H9 (cell line): ENCODE measurements around the gene OTUD3. TPM values are rescaled to one million over a fixed set of nuclear protein-coding genes. Genes with fewer than 3 reads are reported as not detected.

Experiments used
- DNase-seq: peaks from one replicate; pipeline ENCODE4 v3.0.0-alpha.2; 2017
- H2AFZ ChIP-seq: one replicate; pipeline ENCODE4 v1.6.1; 2013; ENCODE audit warnings: mild to moderate bottlenecking, low read length, control low read depth, moderate library complexity
- H2AK5ac ChIP-seq: 2 replicates; pipeline ENCODE4 v1.6.1; 2013; ENCODE audit warnings: low read length, control low read depth, mixed read lengths; ENCODE audit not compliant: insufficient read length
- H2BK120ac ChIP-seq: one replicate; pipeline ENCODE4 v1.6.1; 2013; ENCODE audit warnings: low read depth, mild to moderate bottlenecking, low read length, control low read depth, inconsistent platforms; ENCODE audit not compliant: poor library complexity, severe bottlenecking
- H2BK12ac ChIP-seq: 2 replicates; pipeline ENCODE4 v1.6.1; 2013; ENCODE audit warnings: low read length, control low read depth, mixed read lengths, low read depth; ENCODE audit not compliant: insufficient read length
- H2BK15ac ChIP-seq: 2 replicates; pipeline ENCODE4 v1.6.1; 2013; ENCODE audit warnings: low read depth, low read length, control low read depth
- H2BK20ac ChIP-seq: one replicate; pipeline ENCODE4 v1.6.1; 2013; ENCODE audit warnings: low read depth, mild to moderate bottlenecking, low read length, control low read depth, inconsistent platforms; ENCODE audit not compliant: poor library complexity, severe bottlenecking
- H2BK5ac ChIP-seq: 2 replicates; pipeline ENCODE4 v1.6.1; 2013; ENCODE audit warnings: low read length, control low read depth, mixed read lengths; ENCODE audit not compliant: insufficient read length
- H3K14ac ChIP-seq: 2 replicates; pipeline ENCODE4 v1.6.1; 2013; ENCODE audit warnings: low read length, control low read depth; ENCODE audit not compliant: insufficient read depth
- H3K18ac ChIP-seq: 2 replicates; pipeline ENCODE4 v1.6.1; 2013; ENCODE audit warnings: low read depth, mild to moderate bottlenecking, mixed read lengths, low read length, control low read depth; ENCODE audit not compliant: insufficient read length
- H3K23ac ChIP-seq: 2 replicates; pipeline ENCODE4 v1.6.1; 2013; ENCODE audit warnings: low read length, control low read depth, mixed read lengths, low read depth; ENCODE audit not compliant: insufficient read length
- H3K23me2 ChIP-seq: 2 replicates; pipeline ENCODE4 v1.6.1; 2013; ENCODE audit warnings: low read depth, mild to moderate bottlenecking, mixed read lengths, low read length, control low read depth; ENCODE audit not compliant: insufficient read length, poor library complexity, severe bottlenecking
- H3K27ac ChIP-seq: 2 replicates; pipeline ENCODE4 v1.5.1; 2013; ENCODE audit warnings: low read length, control low read depth, mixed read lengths, low read depth; ENCODE audit not compliant: insufficient read length
- H3K27me3 ChIP-seq: 2 replicates; pipeline ENCODE4 v1.6.1; 2013; ENCODE audit warnings: low read length, control low read depth, inconsistent platforms; ENCODE audit not compliant: insufficient read depth
- H3K4ac ChIP-seq: 2 replicates; pipeline ENCODE4 v1.6.1; 2013; ENCODE audit warnings: low read depth, mild to moderate bottlenecking, control low read depth, inconsistent platforms, low read length, moderate library complexity
- H3K4me1 ChIP-seq: 2 replicates; pipeline ENCODE4 v1.6.1; 2013; ENCODE audit warnings: low read length, control low read depth, inconsistent platforms; ENCODE audit not compliant: insufficient read depth
- H3K4me2 ChIP-seq: 2 replicates; pipeline ENCODE4 v1.6.1; 2013; ENCODE audit warnings: low read length, control low read depth, mixed read lengths; ENCODE audit not compliant: insufficient read length, insufficient read depth
- H3K56ac ChIP-seq: 2 replicates; pipeline ENCODE4 v1.6.1; 2013; ENCODE audit warnings: low read depth, mild to moderate bottlenecking, mixed read lengths, low read length, control low read depth; ENCODE audit not compliant: insufficient read length
- H3K79me1 ChIP-seq: 2 replicates; pipeline ENCODE4 v1.6.1; 2013; ENCODE audit warnings: low read depth, mild to moderate bottlenecking, moderate library complexity, low read length, control low read depth, inconsistent platforms; ENCODE audit not compliant: insufficient read depth, poor library complexity, severe bottlenecking
- H3K79me2 ChIP-seq: 2 replicates; pipeline ENCODE4 v1.6.1; 2013; ENCODE audit warnings: low read length, control low read depth, inconsistent platforms; ENCODE audit not compliant: insufficient read depth
- H3K9ac ChIP-seq: 2 replicates; pipeline ENCODE4 v1.6.1; 2013; ENCODE audit warnings: low read length, control low read depth, mixed read lengths; ENCODE audit not compliant: insufficient read length; ENCODE audit errors: extremely low read depth
- H3K9me3 ChIP-seq: one replicate; pipeline ENCODE4 v1.6.1; 2013; ENCODE audit warnings: low read depth, low read length, inconsistent platforms; ENCODE audit not compliant: control insufficient read depth
- H3T11ph ChIP-seq: one replicate; pipeline ENCODE4 v1.6.1; 2013; ENCODE audit warnings: mild to moderate bottlenecking, low read length, control low read depth, inconsistent platforms
- H4K20me1 ChIP-seq: one replicate; pipeline ENCODE4 v1.6.1; 2013; ENCODE audit not compliant: control insufficient read depth, insufficient read length, insufficient read depth
- H4K5ac ChIP-seq: 2 replicates; pipeline ENCODE4 v1.6.1; 2013; ENCODE audit warnings: low read depth, mild to moderate bottlenecking, mixed read lengths, low read length, control low read depth; ENCODE audit not compliant: insufficient read length
- H4K8ac ChIP-seq: replicated peaks from 2 replicates; pipeline ENCODE4 v1.6.1; 2013; ENCODE audit warnings: low read length, control low read depth, mixed read lengths, low read depth; ENCODE audit not compliant: insufficient read length
- H4K91ac ChIP-seq: 2 replicates; pipeline ENCODE4 v1.6.1; 2013; ENCODE audit warnings: low read depth, mild to moderate bottlenecking, moderate library complexity, mixed read lengths, low read length, control low read depth; ENCODE audit not compliant: insufficient read length
- H3K27ac Mint-ChIP-seq, 3 experiments: 2 replicates in 2 of 3; 3 replicates in 1 of 3; pipeline ENCODE4 v1.8.0; 2020 to 2021; ENCODE audit warnings: mixed read lengths in 3 of 3, mild to moderate bottlenecking in 1 of 3, moderate library complexity in 1 of 3
- H3K27me3 Mint-ChIP-seq: 2 replicates; pipeline ENCODE4 v1.8.0; 2021; ENCODE audit warnings: low read depth, mild to moderate bottlenecking, moderate library complexity, mixed read lengths
- H3K36me3 Mint-ChIP-seq, 3 experiments: 2 replicates in 2 of 3; 3 replicates in 1 of 3; pipeline ENCODE4 v1.8.0; 2020 to 2021; ENCODE audit warnings: low read depth in 3 of 3, mixed read lengths in 3 of 3; ENCODE audit not compliant: insufficient read depth in 1 of 3
- H3K4me1 Mint-ChIP-seq, 2 experiments: 2 replicates each; pipeline ENCODE4 v1.8.0; 2020; ENCODE audit warnings: mixed read lengths in 2 of 2
- H3K4me3 Mint-ChIP-seq, 2 experiments: 2 replicates in 1 of 2; 3 replicates in 1 of 2; pipeline ENCODE4 v1.8.0; 2020 to 2021; ENCODE audit warnings: mild to moderate bottlenecking in 2 of 2, mixed read lengths in 2 of 2, moderate library complexity in 1 of 2
- H3K9me3 Mint-ChIP-seq, 2 experiments: 2 replicates in 1 of 2; 3 replicates in 1 of 2; pipeline ENCODE4 v1.8.0; 2020; ENCODE audit warnings: mild to moderate bottlenecking in 2 of 2, mixed read lengths in 2 of 2, moderate library complexity in 1 of 2
- CTCF ChIP-seq: fragments of 200-600 bp; sonication (generic); conservative IDR thresholded peaks from 3 replicates; pipeline ENCODE4 v1.8.0; 2021; ENCODE audit warnings: antibody characterized with exemption, mild to moderate bottlenecking
- WGBS: extraction: QIAGEN DNeasy Blood & Tissue Kit; methylation state at CpG from one replicate; pipeline ENCODE4 v1.1.7; 2013; ENCODE audit warnings: missing lambda C conversion rate, low lambda C conversion rate, mixed read lengths; ENCODE audit not compliant: insufficient read length; ENCODE audit errors: extremely low coverage; 5-methylcytosine and 5-hydroxymethylcytosine counted together
- total RNA-seq: library from RNA; stranded (reverse); gene quantifications from 2 replicates; pipeline ENCODE4 v1.2.1, GENCODE V29; 2021

The OTUD3 gene
- total RNA-seq, 1 experiment from 2014 or later: 12.0 TPM

DNA sequence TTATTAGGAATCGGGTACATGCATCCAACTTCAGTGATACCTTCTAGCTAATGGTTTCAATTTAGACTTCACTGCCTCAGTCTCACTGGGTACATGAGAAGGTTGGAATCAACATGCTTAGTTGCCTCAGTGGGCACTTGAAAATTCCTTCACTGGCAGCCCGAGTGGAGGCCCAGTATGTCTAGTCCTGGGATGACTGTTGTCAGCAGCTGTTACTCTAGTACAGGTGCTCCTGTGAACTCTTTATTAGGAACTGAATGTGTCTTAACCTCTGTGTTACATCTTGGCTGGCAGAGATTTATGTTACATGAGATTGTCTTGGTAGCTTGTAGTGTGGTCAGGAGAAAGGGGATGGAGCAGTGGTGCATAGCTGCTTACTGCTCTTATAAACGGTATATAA, 27.8 kb downstream of the OTUD3 start:
- no peaks in the 10 kb centered on the region for H3K27me3 Mint-ChIP-seq
- H3K4me2 ChIP-seq: no peak overlapping the region
- H2AFZ ChIP-seq: no peak overlapping the region
- H3K9ac ChIP-seq: no peak overlapping the region
- H3K56ac ChIP-seq: no peak overlapping the region
- H3K4me1 Mint-ChIP-seq: no peaks in the 10 kb centered on the region
- H3K23ac ChIP-seq: no peak overlapping the region
- H3K79me2 ChIP-seq: no peaks in the 10 kb centered on the region
- H3K4me1 ChIP-seq: no peaks in the 10 kb centered on the region
- no peaks in the 10 kb centered on the region for H3K23me2 ChIP-seq
- WGBS: 100% methylated on average over 1 of the region's 3 CpGs
- H2BK120ac ChIP-seq: no peak overlapping the region
- no peak overlapping the region for H3K14ac ChIP-seq
- no peak overlapping the region for H3K27ac ChIP-seq
- peaks cover 34 to 86% (median 72%) of the 10 kb centered on the region in 3 experiments; a peak in 6 of 7 replicates for H3K36me3 Mint-ChIP-seq
- H2BK5ac ChIP-seq: no peak overlapping the region
- H4K8ac ChIP-seq: no peak overlapping the region
- H2BK12ac ChIP-seq: no peak overlapping the region
- H3K27ac Mint-ChIP-seq: no peak overlapping the region
- no peak overlapping the region for H4K5ac ChIP-seq
- no peak overlapping the region for H3T11ph ChIP-seq
- H3K18ac ChIP-seq: no peak overlapping the region
- H2BK15ac ChIP-seq: no peak overlapping the region
- H3K27me3 ChIP-seq: no peaks in the 10 kb centered on the region
- no peak overlapping the region for H4K91ac ChIP-seq
- no peak for TF ChIP-seq CTCF
- no peaks in the 10 kb centered on the region for H4K20me1 ChIP-seq
- no peak overlapping the region for H3K4ac ChIP-seq
- no peaks in the 10 kb centered on the region for H3K9me3 ChIP-seq
- no peaks in the 10 kb centered on the region for H3K9me3 Mint-ChIP-seq
- no peak for DNase-seq
- no peak overlapping the region for H3K4me3 Mint-ChIP-seq
- H3K79me1 ChIP-seq: no peaks in the 10 kb centered on the region
- no peak overlapping the region for H2BK20ac ChIP-seq
- H2AK5ac ChIP-seq: no peak overlapping the region
